Loucy (cell line): ENCODE data around the gene CELF2.

Source experiments
- EZH2phosphoT487 ChIP-seq: fragments of 200-600 bp; IDR thresholded peaks from 2 replicates; pipeline ENCODE4 v1.6.1; 2018; ENCODE audit warnings: antibody characterized with exemption, mild to moderate bottlenecking, moderate library complexity, borderline replicate concordance
- TF ChIP-seq, protein P1 (sequence below): fragments of 200-600 bp; sonication (generic); conservative IDR thresholded peaks from 2 replicates; pipeline ENCODE4 v1.5.1; 2014; ENCODE audit warnings: mild to moderate bottlenecking, antibody characterized with exemption, low read length

DNA sequence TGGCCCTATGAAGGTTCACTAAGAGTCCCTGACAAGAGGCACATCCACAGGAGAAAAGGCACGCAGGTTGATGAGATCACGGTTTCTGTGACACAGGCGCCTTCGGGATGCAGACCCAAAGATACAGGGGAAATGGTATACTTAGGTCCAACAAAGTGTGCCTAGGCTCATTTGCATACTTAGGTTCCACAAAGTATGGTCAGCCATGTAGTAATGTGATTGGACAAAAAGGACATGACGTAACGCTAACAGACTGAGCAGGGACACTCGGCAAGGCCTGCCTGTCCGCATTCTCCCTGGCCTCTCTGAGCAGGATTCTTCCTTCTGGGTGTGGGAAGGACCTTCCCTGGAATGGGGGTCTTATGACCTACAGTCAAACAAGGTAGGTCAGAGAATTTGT lies 190.6 kb downstream of the CELF2 start:
- TF ChIP-seq, protein P1, sequence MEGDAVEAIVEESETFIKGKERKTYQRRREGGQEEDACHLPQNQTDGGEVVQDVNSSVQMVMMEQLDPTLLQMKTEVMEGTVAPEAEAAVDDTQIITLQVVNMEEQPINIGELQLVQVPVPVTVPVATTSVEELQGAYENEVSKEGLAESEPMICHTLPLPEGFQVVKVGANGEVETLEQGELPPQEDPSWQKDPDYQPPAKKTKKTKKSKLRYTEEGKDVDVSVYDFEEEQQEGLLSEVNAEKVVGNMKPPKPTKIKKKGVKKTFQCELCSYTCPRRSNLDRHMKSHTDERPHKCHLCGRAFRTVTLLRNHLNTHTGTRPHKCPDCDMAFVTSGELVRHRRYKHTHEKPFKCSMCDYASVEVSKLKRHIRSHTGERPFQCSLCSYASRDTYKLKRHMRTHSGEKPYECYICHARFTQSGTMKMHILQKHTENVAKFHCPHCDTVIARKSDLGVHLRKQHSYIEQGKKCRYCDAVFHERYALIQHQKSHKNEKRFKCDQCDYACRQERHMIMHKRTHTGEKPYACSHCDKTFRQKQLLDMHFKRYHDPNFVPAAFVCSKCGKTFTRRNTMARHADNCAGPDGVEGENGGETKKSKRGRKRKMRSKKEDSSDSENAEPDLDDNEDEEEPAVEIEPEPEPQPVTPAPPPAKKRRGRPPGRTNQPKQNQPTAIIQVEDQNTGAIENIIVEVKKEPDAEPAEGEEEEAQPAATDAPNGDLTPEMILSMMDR = no peak
- no peak for TF ChIP-seq EZH2phosphoT487
